Measurements from ENCODE around the gene GNL2.

DNA sequence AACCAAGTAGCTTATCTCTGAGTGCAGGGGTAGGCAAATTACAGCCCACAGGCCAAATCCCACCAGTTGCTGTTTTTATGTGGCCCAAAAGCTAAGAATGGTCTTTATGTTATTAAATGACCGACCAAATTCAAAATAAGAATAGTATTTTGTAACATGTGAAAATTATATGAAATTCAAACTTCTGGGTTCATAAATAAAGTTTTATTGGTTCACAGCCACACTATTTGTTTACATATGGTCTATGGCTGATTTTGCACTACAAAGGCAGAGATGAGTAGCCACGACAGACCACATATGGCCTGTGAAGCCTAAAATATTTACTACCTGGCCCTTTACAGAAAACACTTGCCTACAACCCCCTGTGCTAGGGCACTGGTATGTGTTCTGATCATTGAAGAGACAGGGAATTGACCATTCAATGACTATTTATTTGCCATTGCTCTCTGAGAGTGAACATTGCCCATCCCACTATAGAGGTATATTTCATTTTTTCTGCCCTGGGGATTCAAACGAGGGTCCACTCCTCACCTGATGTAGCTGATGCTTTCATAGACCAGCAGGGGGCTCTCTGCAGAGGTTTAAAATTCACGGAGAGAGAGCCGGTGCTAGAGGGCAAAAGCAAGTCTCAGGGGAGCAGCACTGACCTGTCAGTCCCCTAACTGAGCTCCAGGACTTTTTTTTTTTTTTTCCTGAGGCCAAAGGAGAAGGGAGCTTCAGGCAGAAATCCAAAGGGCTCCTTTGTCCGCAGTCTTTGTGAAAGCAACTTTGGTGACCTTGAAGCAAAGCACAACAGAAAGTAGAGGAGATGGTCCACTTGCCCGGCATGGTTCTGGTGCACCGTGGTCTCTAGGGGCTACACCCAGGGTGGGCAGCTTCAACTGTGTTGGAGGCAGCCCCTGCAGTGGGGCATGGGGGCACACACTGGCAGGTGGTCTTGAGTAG lies 7.3 kb upstream of the GNL2 start:
- TF ChIP-seq, protein P1, sequence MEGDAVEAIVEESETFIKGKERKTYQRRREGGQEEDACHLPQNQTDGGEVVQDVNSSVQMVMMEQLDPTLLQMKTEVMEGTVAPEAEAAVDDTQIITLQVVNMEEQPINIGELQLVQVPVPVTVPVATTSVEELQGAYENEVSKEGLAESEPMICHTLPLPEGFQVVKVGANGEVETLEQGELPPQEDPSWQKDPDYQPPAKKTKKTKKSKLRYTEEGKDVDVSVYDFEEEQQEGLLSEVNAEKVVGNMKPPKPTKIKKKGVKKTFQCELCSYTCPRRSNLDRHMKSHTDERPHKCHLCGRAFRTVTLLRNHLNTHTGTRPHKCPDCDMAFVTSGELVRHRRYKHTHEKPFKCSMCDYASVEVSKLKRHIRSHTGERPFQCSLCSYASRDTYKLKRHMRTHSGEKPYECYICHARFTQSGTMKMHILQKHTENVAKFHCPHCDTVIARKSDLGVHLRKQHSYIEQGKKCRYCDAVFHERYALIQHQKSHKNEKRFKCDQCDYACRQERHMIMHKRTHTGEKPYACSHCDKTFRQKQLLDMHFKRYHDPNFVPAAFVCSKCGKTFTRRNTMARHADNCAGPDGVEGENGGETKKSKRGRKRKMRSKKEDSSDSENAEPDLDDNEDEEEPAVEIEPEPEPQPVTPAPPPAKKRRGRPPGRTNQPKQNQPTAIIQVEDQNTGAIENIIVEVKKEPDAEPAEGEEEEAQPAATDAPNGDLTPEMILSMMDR (IDR thresholded peaks at IDR 0.05; ENCODE audit: low read depth, low read length): peak; percentile 75
- TF ChIP-seq EZH2phosphoT487 (IDR thresholded peaks at IDR 0.05; ENCODE audit: low read depth): no peak

Measured in OCI-LY3 (cell line).